ENCODE results near the gene ENO2.
A peak's percentile ranks its signal among the peaks of the same experiment; 100 is the strongest.

Gene ENO2

GRCh38 chr12:6912164-6912935 lies 2.0 kb upstream of the ENO2 start:
- no peak for TF ChIP-seq CTCF (IDR thresholded peaks at IDR 0.05)
- Histone ChIP-seq H3K4me2 (ENCODE audit: low read length) (no peak overlapping the region), H2AFZ (no peak overlapping the region)

GRCh38 chr12:6914947-6915788 lies 788 bp downstream of the ENO2 start:
- H3K36me3 ChIP-seq (ENCODE audit: control insufficient read depth, insufficient read depth, low read length) = no peaks in the 10 kb centered on the region
- H3K27ac ChIP-seq = peak overlapping the region; percentile 44

More at GRCh38 chr12:6912164-6912935, 2.0 kb upstream of the ENO2 start:
- Histone ChIP-seq H3K79me2 (no peaks in the 10 kb centered on the region), H3K9me3 (ENCODE audit: control insufficient read depth, low read length) (no peaks in the 10 kb centered on the region), H3K27me3 (ENCODE audit: control insufficient read depth, insufficient read depth, low read length) (no peaks in the 10 kb centered on the region), H3K27ac (no peak overlapping the region), H3K4me3 (ENCODE audit: low read depth, low read length) (no peak overlapping the region), H3K36me3 (ENCODE audit: control insufficient read depth, insufficient read depth, low read length) (no peaks in the 10 kb centered on the region), H3K4me1 (no peaks in the 10 kb centered on the region), H3K9ac (no peak overlapping the region)

GRCh38 chr12:6915789-6916285 lies 1.5 kb downstream of the ENO2 start:
- Histone ChIP-seq H2AFZ (peak overlapping the region; percentile 85), H3K4me1 (no peaks in the 10 kb centered on the region)

More at GRCh38 chr12:6914947-6915788, 788 bp downstream of the ENO2 start:
- no peaks in the 10 kb centered on the region for H3K27me3 ChIP-seq (ENCODE audit: control insufficient read depth, insufficient read depth, low read length)
- peak overlapping the region; percentile 85 for H2AFZ ChIP-seq
- H3K9me3 ChIP-seq (ENCODE audit: control insufficient read depth, low read length) = no peaks in the 10 kb centered on the region
- H3K9ac ChIP-seq = no peak overlapping the region
- no peaks in the 10 kb centered on the region for H3K4me1 ChIP-seq
- TF ChIP-seq CTCF (IDR thresholded peaks at IDR 0.05) = no peak
- no peaks in the 10 kb centered on the region for H3K79me2 ChIP-seq
- H3K4me3 ChIP-seq (ENCODE audit: low read depth, low read length) = peak overlapping the region; percentile 64
- H3K4me2 ChIP-seq (ENCODE audit: low read length) = peak overlapping the region; percentile 87

GRCh38 chr12:6916426-6917200 lies 2.2 kb downstream of the ENO2 start:
- Histone ChIP-seq H3K79me2 (no peaks in the 10 kb centered on the region), H3K4me1 (no peaks in the 10 kb centered on the region), H3K4me3 (ENCODE audit: low read depth, low read length) (no peak overlapping the region), H3K9ac (no peak overlapping the region), H3K9me3 (ENCODE audit: control insufficient read depth, low read length) (no peaks in the 10 kb centered on the region), H3K4me2 (ENCODE audit: low read length) (no peak overlapping the region), H3K27ac (no peak overlapping the region), H3K27me3 (ENCODE audit: control insufficient read depth, insufficient read depth, low read length) (no peaks in the 10 kb centered on the region), H3K36me3 (ENCODE audit: control insufficient read depth, insufficient read depth, low read length) (no peaks in the 10 kb centered on the region), H2AFZ (no peak overlapping the region)
- TF ChIP-seq CTCF (IDR thresholded peaks at IDR 0.05) = no peak

More at GRCh38 chr12:6915789-6916285, 1.5 kb downstream of the ENO2 start:
- no peak overlapping the region for H3K4me3 ChIP-seq (ENCODE audit: low read depth, low read length)
- no peak for TF ChIP-seq CTCF (IDR thresholded peaks at IDR 0.05)
- H3K9me3 ChIP-seq (ENCODE audit: control insufficient read depth, low read length) = no peaks in the 10 kb centered on the region
- H3K4me2 ChIP-seq (ENCODE audit: low read length) = no peak overlapping the region
- H3K36me3 ChIP-seq (ENCODE audit: control insufficient read depth, insufficient read depth, low read length) = no peaks in the 10 kb centered on the region
- no peaks in the 10 kb centered on the region for H3K27me3 ChIP-seq (ENCODE audit: control insufficient read depth, insufficient read depth, low read length)
- no peak overlapping the region for H3K27ac ChIP-seq
- H3K79me2 ChIP-seq = no peaks in the 10 kb centered on the region
- H3K9ac ChIP-seq = no peak overlapping the region
